ENCODE data around the gene FLT3. TPM values are rescaled to one million over a fixed set of nuclear protein-coding genes. Genes with fewer than 3 reads are reported as not detected.

The FLT3 gene
- total and polyA plus RNA-seq, 10 of the 15 experiments (the other 5 are each of a cell fraction or from before 2014, with no cell fraction given): 0.04 to 0.19 (median 0.11) TPM; not detected in 1

- TF ChIP-seq TCF3 (IDR thresholded peaks at IDR 0.05; ENCODE audit: borderline replicate concordance, insufficient read depth, low read depth, low read length): peak; percentile 47; the same call in 1 of the 2 replicates
- TF ChIP-seq MAX (IDR thresholded peaks at IDR 0.05; ENCODE audit: low read depth, low read length): peak; percentile 70; the same call in 1 of the 2 replicates
- TF ChIP-seq TCF7 (IDR thresholded peaks at IDR 0.05; ENCODE audit: borderline replicate concordance): no peak
- TF ChIP-seq MEF2A (IDR thresholded peaks at IDR 0.05; ENCODE audit: insufficient read depth, low read depth, low read length): 0 out of 2 replicates have a peak, but pooled peaks have one; percentile 14
- peak; percentile 88 for TF ChIP-seq LARP7 (IDR thresholded peaks at IDR 0.05)
- TF ChIP-seq RAD21 (IDR thresholded peaks at IDR 0.05; ENCODE audit: insufficient read depth, low read depth, low read length): peak; percentile 16; the same call in 1 of the 2 replicates
- TF ChIP-seq CHD1 (IDR thresholded peaks at IDR 0.05; ENCODE audit: low read depth, low read length): no peak
- peak; percentile 75 for TF ChIP-seq CREM (IDR thresholded peaks at IDR 0.05; ENCODE audit: low read depth)
- TF ChIP-seq SKIL (IDR thresholded peaks at IDR 0.05; ENCODE audit: low read depth, poor library complexity, severe bottlenecking): no peak
Measured at GRCh38 chr13:28138756-28139470, 38.5 kb upstream of the FLT3 start (continued).
